GM21381 (cell line): Measurements from ENCODE around the gene CBY2.
A peak's percentile ranks its signal among the peaks of the same experiment; 100 is the strongest.
"Not testable (repeated sequence)": the region's sequence is repeated elsewhere in the genome, so short reads cannot be mapped to it uniquely, and the experiment has no call there.

ENCODE experiments used
- ATAC-seq: cut with Tn5 transposase; IDR thresholded peaks from one replicate; pipeline ENCODE4 v1.9.1; 2021; ENCODE audit warnings: mild to moderate bottlenecking, moderate library complexity; ENCODE audit not compliant: unreplicated experiment

Gene CBY2

GRCh38 chr13:45702088-45702487, at the start of gene CBY2:
CBY2 (plus strand) TSS chr13:45702320; CDS start chr13:45702391, 71 bp downstream.
- ATAC-seq: no peak

- no peak for ATAC-seq
Measured at GRCh38 chr13:45654633-45655349, 47.3 kb upstream of the CBY2 start.

GRCh38 chr13:45658586-45659235, 43.4 kb upstream of the CBY2 start:
- no peak for ATAC-seq

- no peak for ATAC-seq
Measured at GRCh38 chr13:45659536-45659935, 42.6 kb upstream of the CBY2 start.

- ATAC-seq: not testable (repeated sequence)
Measured at GRCh38 chr13:45660458-45660857, 41.7 kb upstream of the CBY2 start.

GRCh38 chr13:45662162-45662561, 40.0 kb upstream of the CBY2 start:
- no peak for ATAC-seq

GRCh38 chr13:45662903-45663302, 39.2 kb upstream of the CBY2 start:
- not testable (repeated sequence) for ATAC-seq

GRCh38 chr13:45669626-45670025, 32.5 kb upstream of the CBY2 start:
- not testable (repeated sequence) for ATAC-seq

GRCh38 chr13:45670189-45670885, 31.8 kb upstream of the CBY2 start:
- no peak for ATAC-seq

GRCh38 chr13:45674908-45675307, 27.2 kb upstream of the CBY2 start:
- ATAC-seq: no peak

GRCh38 chr13:45678282-45678681, 23.8 kb upstream of the CBY2 start:
- ATAC-seq: no peak

GRCh38 chr13:45681113-45681512, 21.0 kb upstream of the CBY2 start:
- no peak for ATAC-seq

- no peak for ATAC-seq
Measured at GRCh38 chr13:45682494-45683008, 19.6 kb upstream of the CBY2 start.

- ATAC-seq: no peak
Measured at GRCh38 chr13:45683701-45684100, 18.4 kb upstream of the CBY2 start.

GRCh38 chr13:45688577-45688976, 13.5 kb upstream of the CBY2 start:
- no peak for ATAC-seq

GRCh38 chr13:45690636-45691035, 11.5 kb upstream of the CBY2 start:
- no peak for ATAC-seq

- ATAC-seq: no peak
Measured at GRCh38 chr13:45691251-45691650, 10.9 kb upstream of the CBY2 start.

GRCh38 chr13:45691667-45692066, 10.5 kb upstream of the CBY2 start:
- ATAC-seq: no peak

- peak; percentile 42 for ATAC-seq
Measured at GRCh38 chr13:45695198-45695730, 6.9 kb upstream of the CBY2 start.

- peak; percentile 51 for ATAC-seq
Measured at GRCh38 chr13:45696610-45697226, 5.4 kb upstream of the CBY2 start.
